Activated CD4-positive, CD25-positive, alpha-beta regulatory T cell treated with anti-CD3 and anti-CD28 coated beads, Interleukin-2, amount 50 U/mL, for 72 hours (primary cell): ENCODE results near the gene CCDC6.
"Not testable (repeated sequence)": the region's sequence is repeated elsewhere in the genome, so short reads cannot be mapped to it uniquely, and the experiment has no call there.

Experiments
- DNase-seq: peaks from one replicate; pipeline ENCODE4 v3.0.0; 2021

The CCDC6 gene

GRCh38 chr10:59805014-59805413 lies 101.3 kb downstream of the CCDC6 start:
- no peak for DNase-seq

- no peak for DNase-seq
These were observed 102.1 kb downstream of the CCDC6 start for GRCh38 chr10:59804220-59804619.

GRCh38 chr10:59803714-59804113 lies 102.6 kb downstream of the CCDC6 start:
- DNase-seq = no peak

DNA sequence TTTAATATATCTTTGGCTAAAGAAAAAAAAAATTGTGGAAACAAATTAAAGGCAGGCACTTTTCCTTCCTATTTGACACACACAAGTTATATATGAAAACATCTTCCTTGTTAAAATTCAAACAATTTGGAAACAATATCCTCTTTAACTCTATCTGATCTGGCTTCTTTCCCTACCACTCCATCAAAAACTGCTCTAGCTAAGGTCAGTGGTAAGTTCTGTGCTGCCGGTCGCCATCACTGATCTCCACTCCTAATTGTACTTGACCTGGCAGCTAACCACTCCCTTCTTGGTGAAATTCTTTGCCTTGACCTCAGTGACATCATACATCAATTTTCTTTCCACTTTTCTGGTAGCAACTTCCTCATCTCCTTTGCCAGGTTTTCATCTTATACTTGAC lies 105.2 kb downstream of the CCDC6 start:
- DNase-seq = no peak

- no peak for DNase-seq
These were observed 106.9 kb downstream of the CCDC6 start for GRCh38 chr10:59799421-59799820.

GRCh38 chr10:59793919-59794318 lies 112.4 kb downstream of the CCDC6 start:
- DNase-seq = no peak

DNA sequence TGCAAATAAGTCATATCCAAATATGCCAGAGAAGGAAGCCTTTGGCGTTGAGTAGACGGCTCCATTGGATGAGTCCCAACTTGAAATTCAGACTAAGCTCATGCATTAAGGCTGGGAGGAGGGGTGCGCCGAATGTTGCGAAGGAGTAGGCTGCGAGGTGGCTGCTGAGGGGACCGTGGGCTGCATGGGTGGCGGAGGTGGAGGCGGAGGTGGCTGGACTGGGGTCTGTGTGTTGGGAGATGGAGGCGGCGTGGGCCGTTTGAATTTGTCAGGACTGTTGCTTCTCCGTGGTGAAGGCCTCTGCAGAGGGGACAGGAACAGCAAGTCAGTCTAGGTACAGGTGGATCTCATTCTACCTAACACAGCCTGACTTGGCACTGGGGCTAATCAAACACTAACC lies 113.5 kb downstream of the CCDC6 start:
- DNase-seq = no peak

- DNase-seq = no peak
These were observed 114.8 kb downstream of the CCDC6 start for GRCh38 chr10:59791601-59792000.

DNA sequence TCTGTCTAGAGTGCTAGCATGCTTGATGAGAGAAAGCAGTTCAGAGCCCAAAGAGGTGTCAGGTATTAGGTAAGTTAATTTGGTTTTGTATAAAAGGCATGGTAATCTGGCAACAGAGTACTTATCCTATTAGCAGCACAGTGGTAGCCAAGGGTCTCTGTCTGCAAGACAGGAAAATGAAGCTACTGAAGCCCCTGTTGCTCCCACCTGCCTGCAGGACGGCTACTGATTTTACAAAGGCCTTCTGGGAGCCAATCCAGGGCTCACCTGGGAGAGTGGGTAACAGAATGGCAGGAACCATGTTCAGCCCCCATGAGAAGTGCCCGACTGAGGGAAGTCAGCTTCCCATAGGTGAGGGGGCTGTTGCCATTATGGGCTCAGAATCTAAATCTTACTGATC lies 116.3 kb downstream of the CCDC6 start:
- not testable (repeated sequence) for DNase-seq

DNA sequence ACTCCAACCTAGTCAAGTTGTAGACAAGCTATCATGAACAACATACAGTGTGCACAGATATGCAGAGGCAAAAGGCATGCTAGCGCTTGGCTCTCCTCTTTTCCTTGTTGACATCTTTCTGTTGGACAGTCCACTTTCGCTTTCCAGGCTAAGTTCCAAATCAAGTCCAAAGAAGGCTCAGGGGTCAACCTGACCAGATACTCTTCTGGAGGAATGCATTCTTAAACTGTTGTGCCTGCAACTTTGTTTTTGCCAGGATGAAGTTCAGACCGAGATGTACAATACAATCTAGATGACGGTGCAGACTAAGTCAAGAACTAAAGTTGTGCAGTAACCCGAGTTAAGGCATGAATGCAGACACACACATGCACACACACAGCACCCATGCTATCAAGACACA lies 117.4 kb downstream of the CCDC6 start:
- DNase-seq = not testable (repeated sequence)

DNA sequence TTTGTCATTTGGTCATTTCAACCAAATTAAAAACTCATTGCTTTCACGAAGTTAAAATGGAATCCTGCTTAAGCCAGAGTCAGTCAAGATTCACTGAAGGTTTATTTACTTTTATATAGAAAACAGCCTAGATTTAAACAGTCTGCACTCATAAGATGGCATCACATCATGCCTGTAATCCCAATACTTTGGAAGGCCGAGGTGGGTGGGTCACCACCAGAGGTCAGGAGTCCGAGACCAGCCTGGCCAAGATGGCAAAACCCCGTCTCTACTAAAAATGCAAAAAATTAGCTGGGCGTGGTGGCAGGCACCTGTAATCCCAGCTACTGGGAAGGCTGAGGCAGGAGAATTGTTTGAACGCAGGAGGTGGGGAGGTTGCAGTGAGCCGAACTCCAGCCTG lies 119.3 kb downstream of the CCDC6 start:
- DNase-seq = not testable (repeated sequence)

DNA sequence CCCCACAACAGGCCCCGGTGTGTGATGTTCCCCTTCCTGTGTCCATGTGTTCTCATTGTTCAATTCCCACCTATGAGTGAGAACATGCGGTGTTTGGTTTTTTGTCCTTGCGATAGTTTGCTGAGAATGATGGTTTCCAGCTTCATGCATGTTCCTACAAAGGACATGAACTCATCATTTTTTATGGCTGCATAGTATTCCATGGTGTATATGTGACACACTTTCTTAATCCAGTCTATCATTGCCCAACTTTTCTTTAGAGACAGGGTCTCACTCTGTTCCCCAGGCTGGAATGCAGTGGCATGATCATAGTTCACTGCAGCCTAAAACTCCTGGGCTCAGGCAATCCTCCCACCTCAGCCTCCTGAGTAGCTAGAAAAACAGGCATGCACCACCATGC lies 120.9 kb downstream of the CCDC6 start:
- DNase-seq = not testable (repeated sequence)

GRCh38 chr10:59781511-59781910 lies 124.8 kb downstream of the CCDC6 start:
- DNase-seq = no peak

DNA sequence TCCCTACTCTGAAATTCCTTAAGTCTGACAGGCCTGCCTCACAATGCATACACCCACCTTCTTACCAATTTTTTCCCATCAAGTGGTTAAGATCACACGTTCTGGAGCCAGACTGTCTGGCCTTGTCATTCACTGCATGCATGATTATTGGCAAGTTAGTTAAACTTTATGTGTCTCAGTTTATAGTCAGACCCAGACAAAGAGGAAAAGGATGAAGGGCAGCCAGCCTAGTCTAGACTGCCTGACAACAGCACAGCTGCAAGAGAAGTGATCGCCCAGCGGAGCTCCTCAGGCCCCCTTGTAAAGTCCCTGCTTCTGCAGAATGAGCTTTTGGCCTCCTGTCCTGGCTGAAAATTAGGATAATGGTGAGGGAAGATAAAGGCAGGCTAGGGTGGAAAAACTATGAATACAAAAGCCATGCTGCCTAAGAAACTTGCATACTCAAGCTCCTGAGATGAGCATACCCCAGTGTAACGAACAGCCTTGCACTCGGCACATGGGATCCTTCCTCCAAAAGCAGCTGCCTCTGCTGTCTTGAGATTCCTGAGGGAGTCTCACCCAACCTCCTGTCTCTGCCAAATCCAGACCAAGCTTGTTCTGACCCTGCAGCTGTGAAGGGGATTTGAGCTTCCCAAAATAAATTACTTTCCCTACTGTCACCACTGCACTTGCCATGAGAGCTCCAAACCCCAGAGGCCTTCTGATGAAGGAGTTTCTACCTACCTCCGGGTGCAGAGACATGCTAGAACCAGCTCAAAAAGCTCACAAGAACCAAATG lies 126.4 kb downstream of the CCDC6 start:
- no peak for DNase-seq

DNA sequence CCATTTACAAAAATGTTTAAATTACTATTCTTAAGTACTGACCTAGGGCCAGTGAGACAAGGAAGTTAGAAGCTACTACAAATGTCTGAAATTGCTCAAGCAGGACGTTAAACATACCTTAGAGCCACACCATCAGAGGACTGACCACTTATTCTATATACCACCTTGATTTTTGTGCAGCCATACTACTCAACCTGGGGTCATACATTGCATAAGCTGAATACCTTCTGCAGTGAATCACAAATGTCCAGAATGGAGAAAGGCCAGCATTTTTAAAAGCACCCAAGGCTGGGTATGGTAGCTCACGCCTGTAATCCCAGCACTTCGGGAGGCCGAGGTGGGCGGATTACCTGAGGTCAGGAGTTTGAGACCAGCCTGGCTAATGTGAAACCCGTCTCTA lies 131.9 kb downstream of the CCDC6 start:
- DNase-seq = no peak

DNA sequence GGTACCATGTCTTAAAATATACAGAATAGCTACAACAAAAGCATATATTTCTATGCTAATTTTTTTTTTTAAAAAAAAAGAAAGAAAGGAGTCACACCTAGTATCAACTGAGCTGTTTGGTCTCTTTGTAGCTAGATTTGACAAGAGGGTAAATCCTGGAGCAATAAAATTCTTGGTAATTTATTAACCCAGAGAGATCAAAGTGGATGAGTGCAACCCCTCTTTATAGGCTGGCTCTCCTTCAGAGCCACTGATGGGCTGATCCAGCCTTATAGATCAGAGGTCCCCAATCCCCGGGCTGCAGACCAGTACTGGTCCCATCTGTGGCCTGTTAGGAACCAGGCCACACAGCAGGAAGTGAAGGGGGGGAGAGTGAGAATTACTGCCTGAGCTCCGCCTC lies 133.3 kb downstream of the CCDC6 start:
- DNase-seq = no peak

GRCh38 chr10:59771162-59771807 lies 135.1 kb downstream of the CCDC6 start:
- DNase-seq = no peak

DNA sequence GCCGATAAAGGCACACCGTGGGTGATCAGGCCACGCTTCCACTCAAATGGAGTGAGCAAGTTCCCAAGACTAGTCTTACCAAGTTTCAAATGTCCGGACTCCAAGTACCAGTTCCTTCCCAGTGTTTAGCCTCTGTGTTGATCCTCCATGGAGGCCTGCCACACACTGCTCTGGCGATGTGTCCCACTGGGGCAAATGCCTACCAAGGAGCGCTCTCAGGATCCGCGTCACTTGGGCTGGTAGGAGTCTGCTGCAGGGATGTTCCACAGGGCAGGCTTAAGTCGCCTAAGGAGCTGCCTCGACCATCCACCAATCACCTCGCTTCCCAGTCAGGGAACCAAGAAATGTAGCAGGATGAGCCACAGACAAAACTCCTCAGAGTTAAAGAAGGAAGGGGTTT lies 135.7 kb downstream of the CCDC6 start:
- no peak for DNase-seq

DNA sequence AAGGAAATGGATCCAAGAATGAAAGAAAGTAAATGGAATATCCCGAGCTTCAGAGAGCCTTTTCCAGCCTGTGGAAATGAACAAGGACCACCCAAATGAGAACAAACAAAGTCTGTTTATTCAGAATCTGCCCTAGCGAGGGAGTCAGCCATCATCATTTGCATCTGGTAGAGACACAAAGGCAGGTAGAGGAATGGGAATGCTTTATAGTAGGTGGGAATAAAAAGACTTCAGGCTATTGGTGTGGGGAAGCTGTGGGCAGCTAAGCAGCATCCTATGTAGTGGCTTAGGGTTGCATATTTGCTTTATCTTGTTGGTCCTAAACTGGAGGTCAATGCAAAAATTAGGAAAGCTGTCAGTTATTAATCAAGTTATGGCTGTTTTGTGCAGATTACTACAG lies 143.9 kb downstream of the CCDC6 start:
- DNase-seq = no peak

DNA sequence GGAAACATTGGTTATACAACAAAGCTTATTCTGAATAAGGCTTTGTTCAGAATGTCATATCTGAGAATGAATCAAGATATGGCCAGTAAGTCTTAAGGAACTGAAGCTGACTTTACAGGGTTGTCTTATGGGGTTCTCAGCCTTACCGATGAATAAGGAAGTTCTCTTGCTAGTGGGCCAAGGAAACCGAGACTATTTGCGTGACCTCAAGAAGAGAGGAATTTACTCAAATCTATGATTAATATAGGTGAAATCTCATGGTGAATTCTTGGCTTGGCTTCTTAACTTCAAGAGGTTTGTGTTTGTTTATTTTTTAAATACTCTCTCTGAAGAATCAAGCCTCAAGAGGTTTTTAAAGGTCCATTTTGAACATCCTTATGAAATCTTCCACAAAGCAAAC lies 148.4 kb downstream of the CCDC6 start:
- DNase-seq = no peak

- no peak for DNase-seq
These were observed 151.4 kb downstream of the CCDC6 start for GRCh38 chr10:59754951-59755350.

- DNase-seq = no peak
These were observed 153.1 kb downstream of the CCDC6 start, which contains the start of gene MRLN for GRCh38 chr10:59753267-59753666. Gene MRLN (minus strand): TSS chr10:59753455.

DNA sequence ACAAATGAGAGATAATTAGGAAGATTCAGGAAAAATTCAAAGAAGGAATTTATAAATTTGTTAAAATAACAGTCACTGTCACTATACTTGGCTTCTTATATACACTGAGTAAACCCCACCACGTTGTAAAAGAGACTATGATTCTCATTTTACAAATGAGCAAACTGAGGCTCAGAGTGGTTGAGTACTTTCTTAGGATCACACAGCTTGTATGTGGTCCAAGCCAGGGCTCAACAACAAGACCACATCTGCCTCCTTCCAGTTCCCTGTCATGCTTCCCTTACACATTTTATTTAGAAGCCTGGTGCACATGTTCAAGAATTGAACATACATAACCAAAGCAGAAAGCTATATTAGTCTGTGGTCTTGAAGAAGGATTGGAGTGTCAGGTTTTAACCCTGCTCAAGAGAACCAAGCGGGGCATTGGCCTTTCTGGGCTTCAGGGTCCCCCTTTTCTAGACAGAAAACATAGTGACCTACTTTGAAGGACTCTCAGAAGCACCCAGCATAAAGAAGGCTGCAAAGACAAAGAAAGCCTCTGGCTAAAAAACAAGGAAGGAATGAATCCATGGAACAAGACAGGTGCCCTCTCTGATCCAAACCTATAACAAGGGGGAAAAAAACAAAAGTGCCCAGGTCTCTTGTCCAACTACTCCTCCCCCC lies 153.9 kb downstream of the CCDC6 start:
- DNase-seq = no peak
